ENCODE data around the gene TCTA. TPM values are rescaled to one million over a fixed set of nuclear protein-coding genes. Genes with fewer than 3 reads are reported as not detected.

The TCTA gene
- total and polyA plus RNA-seq, 2 donors (not counting 3 experiments of a cell fraction or from before 2014, with no cell fraction given) = 21.9 to 32.3 TPM

DNA sequence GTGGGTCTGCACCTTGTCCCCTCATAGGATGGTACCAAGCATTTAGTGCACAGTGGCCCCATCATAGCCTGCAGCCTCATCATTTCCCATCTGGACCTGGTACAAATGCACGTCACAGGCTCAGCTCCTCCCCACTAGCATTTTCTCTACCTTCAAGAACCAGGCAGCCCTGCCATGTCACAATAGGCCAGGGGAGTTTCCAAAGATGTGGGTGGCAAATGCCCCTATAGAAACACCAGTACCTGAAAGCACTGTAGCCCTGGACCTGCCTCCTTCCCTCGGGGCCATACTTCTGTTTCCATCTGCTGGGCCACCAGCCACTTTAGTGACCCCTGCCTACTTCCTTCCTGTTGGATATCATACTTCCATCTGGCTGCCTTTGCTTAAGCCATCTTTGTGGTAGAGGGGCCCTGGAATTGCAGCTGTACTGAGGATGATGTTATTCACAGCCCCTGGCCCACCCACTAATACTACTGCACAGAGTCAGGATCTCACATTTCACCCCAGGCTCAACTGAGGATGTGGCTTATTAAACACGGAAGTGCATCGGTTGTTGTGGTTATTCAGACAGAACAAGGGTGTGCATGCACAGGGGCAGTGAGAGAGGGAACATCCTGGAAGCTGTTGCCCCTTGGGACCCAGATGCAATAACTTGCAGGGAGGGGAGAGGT lies 3.8 kb downstream of the TCTA start:
- Histone ChIP-seq H3K27me3 (ENCODE audit: control insufficient read depth in 2 of 2, insufficient read depth in 2 of 2, low read length in 2 of 2) (no peaks in the 10 kb centered on the region), H3K9me1 (replicated peaks; ENCODE audit: control insufficient read depth, extremely low read depth, insufficient read depth, low read length) (no peaks in the 10 kb centered on the region), H3K4me1 (ENCODE audit: control insufficient read depth, extremely low read depth, insufficient read depth, low read length) (peaks cover 20% of the 10 kb centered on the region), H4K20me1 (replicated peaks; ENCODE audit: control insufficient read depth, extremely low read depth, insufficient read depth, low read length) (no peaks in the 10 kb centered on the region), H3K9ac (replicated peaks; ENCODE audit: extremely low read depth, insufficient read depth, low read length) (no peak overlapping the region), H3K27ac (ENCODE audit: insufficient read depth, low read depth, low read length) (no peak overlapping the region), H3K79me2 (ENCODE audit: control insufficient read depth, insufficient read depth, low read length) (peaks cover 22% of the 10 kb centered on the region), H3K4me2 (ENCODE audit: insufficient read depth, low read length) (no peak overlapping the region), H3K9me3 (replicated peaks; ENCODE audit: control insufficient read depth, insufficient read depth, low read length) (no peaks in the 10 kb centered on the region), H2AFZ (ENCODE audit: low read depth, low read length) (no peak overlapping the region), H3K36me3 (ENCODE audit: control insufficient read depth in 2 of 2, extremely low read depth in 1 of 2, insufficient read depth in 2 of 2, low read length in 2 of 2) (peaks cover 0 to 8% of the 10 kb centered on the region in 2 experiments), H3K4me3 (replicated peaks in 1 of 3; ENCODE audit: insufficient read depth in 1 of 3, low read depth in 1 of 3, low read length in 3 of 3) (no peak overlapping the region)
- no peak for TF ChIP-seq MYC (IDR thresholded peaks at IDR 0.05; ENCODE audit: low read depth, low read length)
- peak; percentile 52 for FAIRE-seq
- ChIA-PET POLR2A (no interaction called here), CTCF (interaction anchor here (1.0 to 1.1 kb wide), 2 partner anchors 13 to 33 kb away, joined by 5 to 8 read pairs; partner anchors contain the start of gene NICN1)
- DNase-seq (ENCODE audit: low read depth, low spot score) = no peak
- dilution Hi-C loops (cut with MboI; ENCODE audit: extremely low pct_ligation_motif_present, low sequenced_read_pairs) = no loop called here
- BruUV-seq (replicated peaks) = no TSS peak
- intact Hi-C loops (cut with micrococcal nuclease) = no loop called here

DNA sequence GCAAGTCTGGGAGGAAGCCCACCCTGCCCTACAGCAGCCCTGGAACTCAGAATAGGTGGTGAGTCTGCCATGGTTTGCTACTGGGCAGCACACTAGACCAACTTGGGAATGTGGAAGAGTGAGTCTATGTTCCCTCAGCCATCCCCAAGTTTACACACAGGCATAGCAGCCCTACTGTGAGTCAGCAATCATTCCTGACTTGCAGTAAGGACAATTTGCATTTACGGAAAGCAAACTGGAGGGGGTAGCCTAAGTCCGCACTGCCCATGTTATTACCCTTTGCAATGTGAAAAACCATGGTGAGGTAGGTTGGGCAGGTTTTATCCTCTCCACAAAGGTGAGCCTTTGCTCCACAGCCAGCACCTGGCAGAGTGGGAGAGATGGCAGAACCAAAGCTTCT lies 4.6 kb downstream of the TCTA start:
- FAIRE-seq (no peak), DNase-seq (ENCODE audit: low read depth, low spot score) (no peak)
- Histone ChIP-seq H3K9me1 (replicated peaks; ENCODE audit: control insufficient read depth, extremely low read depth, insufficient read depth, low read length) (no peaks in the 10 kb centered on the region), H3K9me3 (replicated peaks; ENCODE audit: control insufficient read depth, insufficient read depth, low read length) (no peaks in the 10 kb centered on the region), H3K9ac (replicated peaks; ENCODE audit: extremely low read depth, insufficient read depth, low read length) (no peak overlapping the region), H3K4me1 (ENCODE audit: control insufficient read depth, extremely low read depth, insufficient read depth, low read length) (peaks cover 20% of the 10 kb centered on the region), H3K27ac (ENCODE audit: insufficient read depth, low read depth, low read length) (no peak overlapping the region), H2AFZ (ENCODE audit: low read depth, low read length) (no peak overlapping the region), H3K4me2 (ENCODE audit: insufficient read depth, low read length) (no peak overlapping the region), H3K36me3 (ENCODE audit: control insufficient read depth in 2 of 2, extremely low read depth in 1 of 2, insufficient read depth in 2 of 2, low read length in 2 of 2) (peaks cover 0 to 8% of the 10 kb centered on the region in 2 experiments), H3K79me2 (ENCODE audit: control insufficient read depth, insufficient read depth, low read length) (peaks cover 15% of the 10 kb centered on the region), H4K20me1 (replicated peaks; ENCODE audit: control insufficient read depth, extremely low read depth, insufficient read depth, low read length) (no peaks in the 10 kb centered on the region), H3K27me3 (ENCODE audit: control insufficient read depth in 2 of 2, insufficient read depth in 2 of 2, low read length in 2 of 2) (no peaks in the 10 kb centered on the region), H3K4me3 (replicated peaks in 1 of 3; ENCODE audit: insufficient read depth in 1 of 3, low read depth in 1 of 3, low read length in 3 of 3) (no peak overlapping the region)
- no TSS peak for BruUV-seq (replicated peaks)
- CTCF ChIA-PET = interaction anchor here (0.7 kb wide), 1 partner anchor 12 kb away, joined by 3 read pairs; the partner anchor contains the start of gene NICN1
- intact Hi-C loops (cut with micrococcal nuclease) (no loop called here), dilution Hi-C loops (cut with MboI; ENCODE audit: extremely low pct_ligation_motif_present, low sequenced_read_pairs) (no loop called here)
- TF ChIP-seq, protein P1, sequence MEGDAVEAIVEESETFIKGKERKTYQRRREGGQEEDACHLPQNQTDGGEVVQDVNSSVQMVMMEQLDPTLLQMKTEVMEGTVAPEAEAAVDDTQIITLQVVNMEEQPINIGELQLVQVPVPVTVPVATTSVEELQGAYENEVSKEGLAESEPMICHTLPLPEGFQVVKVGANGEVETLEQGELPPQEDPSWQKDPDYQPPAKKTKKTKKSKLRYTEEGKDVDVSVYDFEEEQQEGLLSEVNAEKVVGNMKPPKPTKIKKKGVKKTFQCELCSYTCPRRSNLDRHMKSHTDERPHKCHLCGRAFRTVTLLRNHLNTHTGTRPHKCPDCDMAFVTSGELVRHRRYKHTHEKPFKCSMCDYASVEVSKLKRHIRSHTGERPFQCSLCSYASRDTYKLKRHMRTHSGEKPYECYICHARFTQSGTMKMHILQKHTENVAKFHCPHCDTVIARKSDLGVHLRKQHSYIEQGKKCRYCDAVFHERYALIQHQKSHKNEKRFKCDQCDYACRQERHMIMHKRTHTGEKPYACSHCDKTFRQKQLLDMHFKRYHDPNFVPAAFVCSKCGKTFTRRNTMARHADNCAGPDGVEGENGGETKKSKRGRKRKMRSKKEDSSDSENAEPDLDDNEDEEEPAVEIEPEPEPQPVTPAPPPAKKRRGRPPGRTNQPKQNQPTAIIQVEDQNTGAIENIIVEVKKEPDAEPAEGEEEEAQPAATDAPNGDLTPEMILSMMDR (IDR thresholded peaks at IDR 0.05; ENCODE audit: extremely low read depth in 1 of 2, insufficient read depth in 1 of 2, low read depth in 1 of 2, low read length in 2 of 2) = no peak
- no peak for TF ChIP-seq JUN (IDR thresholded peaks at IDR 0.05; ENCODE audit: borderline replicate concordance, insufficient read depth, insufficient read length, low read depth)
- TF ChIP-seq, protein P2, sequence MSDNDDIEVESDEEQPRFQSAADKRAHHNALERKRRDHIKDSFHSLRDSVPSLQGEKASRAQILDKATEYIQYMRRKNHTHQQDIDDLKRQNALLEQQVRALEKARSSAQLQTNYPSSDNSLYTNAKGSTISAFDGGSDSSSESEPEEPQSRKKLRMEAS (IDR thresholded peaks at IDR 0.05; ENCODE audit: insufficient read depth, insufficient read length) = no peak
- no peak for TF ChIP-seq GATA2 (IDR thresholded peaks at IDR 0.05; ENCODE audit: insufficient read depth, insufficient read length, low read depth, low read length)
- no peak for TF ChIP-seq POLR2AphosphoS5 (IDR thresholded peaks at IDR 0.05; ENCODE audit: insufficient read depth, low read depth, low read length)
- no peak for TF ChIP-seq MYC (IDR thresholded peaks at IDR 0.05; ENCODE audit: low read depth, low read length)
- TF ChIP-seq EZH2 (IDR thresholded peaks at IDR 0.05; ENCODE audit: borderline replicate concordance, low read depth, low read length, severe bottlenecking) = no peak
- POLR2A ChIA-PET = interaction anchor here (0.6 kb wide), 1 partner anchor 9 kb away, joined by 4 read pairs; no protein-coding TSS in a partner anchor

All from endothelial cell of umbilical vein (primary cell).